B cell (primary cell): ENCODE data around the gene MTHFR. TPM values are rescaled to one million over a fixed set of nuclear protein-coding genes. Genes with fewer than 3 reads are reported as not detected.

ENCODE experiments used
- ATAC-seq: fragments of 200-7000 bp; cut with Tn5 transposase; one replicate; pipeline ENCODE4 v1.10.0; 2021; ENCODE audit warnings: low read depth, mild to moderate bottlenecking, moderate number of reproducible peaks, moderate library complexity
- CTCF ChIA-PET: fragments of 350-600 bp; sonication (Branson Sonifier 250); formaldehyde crosslinking; loops from one replicate; lab custom pipeline; 2021; ENCODE audit warnings: antibody characterized with exemption, inconsistent platforms; lab: Charles Lee
- POLR2A ChIA-PET: fragments of 350-600 bp; sonication (Branson Sonifier 250); formaldehyde crosslinking; loops from one replicate; lab custom pipeline; 2021; ENCODE audit warnings: antibody characterized with exemption; lab: Charles Lee
- DNase-seq: peaks from one replicate; pipeline ENCODE4 v3.0.0; 2013
- H2AFZ ChIP-seq: 2 replicates; pipeline ENCODE4 v1.6.1; 2012; ENCODE audit warnings: mild to moderate bottlenecking, low read depth, low read length; ENCODE audit not compliant: insufficient read depth, poor library complexity, severe bottlenecking
- H3K27ac ChIP-seq, 2 donors: 1 replicate in 1 of 2; 2 replicates in 1 of 2; pipeline ENCODE4 v1.5.1; 2012 to 2013; ENCODE audit warnings: low read length in 2 of 2, mild to moderate bottlenecking in 2 of 2, moderate library complexity in 1 of 2
- H3K27me3 ChIP-seq, 4 experiments: fragments of 200-600 bp in 1 of 4; sonication (generic) in 1 of 4; replicated peaks in 1 of 4; 1 replicate in 2 of 4; 2 replicates in 2 of 4; pipeline versions ENCODE4 v1.6.1 to v1.7.0; 2013 to 2016; ENCODE audit warnings: low read length in 3 of 4, mild to moderate bottlenecking in 2 of 4, mixed read lengths in 1 of 4, moderate library complexity in 1 of 4; ENCODE audit not compliant: insufficient read depth in 4 of 4, control insufficient read depth in 3 of 4; ENCODE audit errors: control extremely low read depth in 1 of 4
- H3K36me3 ChIP-seq, 2 experiments: replicated peaks in 1 of 2; 1 replicate in 1 of 2; 2 replicates in 1 of 2; pipeline versions ENCODE4 v1.6.1 to v1.7.1; 2013; ENCODE audit warnings: low read length in 1 of 2; ENCODE audit not compliant: insufficient read depth in 2 of 2, control insufficient read depth in 1 of 2; ENCODE audit errors: control extremely low read depth in 1 of 2, extremely low read depth in 1 of 2
- H3K4me1 ChIP-seq, 2 donors: fragments of 200-600 bp in 1 of 2; sonication (generic) in 1 of 2; 1 replicate in 1 of 2; 2 replicates in 1 of 2; pipeline versions ENCODE4 v1.5.1 to v1.6.1; 2013 to 2017; ENCODE audit warnings: low read length in 2 of 2; ENCODE audit not compliant: control insufficient read depth in 2 of 2, insufficient read depth in 2 of 2
- H3K4me2 ChIP-seq: replicated peaks from 2 replicates; pipeline ENCODE3; 2012; ENCODE audit warnings: mild to moderate bottlenecking, low read depth, low read length; ENCODE audit not compliant: poor library complexity, severe bottlenecking
- H3K4me3 ChIP-seq, 5 experiments: fragments of 200-600 bp in 1 of 5; sonication (generic) in 1 of 5; 1 replicate in 3 of 5; 2 replicates in 2 of 5; pipeline versions ENCODE4 v1.5.1 to v1.7.0; 2011 to 2016; ENCODE audit warnings: low read length in 4 of 5, mild to moderate bottlenecking in 4 of 5, low read depth in 2 of 5, control low read depth in 1 of 5, moderate library complexity in 1 of 5; ENCODE audit not compliant: insufficient read depth in 1 of 5; ENCODE audit errors: control extremely low read depth in 1 of 5, extremely low read depth in 1 of 5
- H3K79me2 ChIP-seq: fragments of 200-600 bp; sonication (generic); one replicate; pipeline ENCODE4 v1.6.0; 2016; ENCODE audit warnings: low read length; ENCODE audit not compliant: control insufficient read depth, insufficient read depth
- H3K9ac ChIP-seq: fragments of 200-600 bp; sonication (generic); 2 replicates; pipeline ENCODE4 v1.6.1; 2017; ENCODE audit warnings: mild to moderate bottlenecking, low read length, moderate library complexity
- H3K9me3 ChIP-seq, 3 donors: one replicate each; pipeline versions ENCODE4 v1.6.1 to v1.7.1; 2013; ENCODE audit warnings: low read length in 2 of 3; ENCODE audit not compliant: control insufficient read depth in 2 of 3, insufficient read depth in 1 of 3; ENCODE audit errors: control extremely low read depth in 1 of 3
- H4K20me1 ChIP-seq: 2 replicates; pipeline ENCODE4 v1.6.0; 2012; ENCODE audit warnings: mild to moderate bottlenecking, low read length; ENCODE audit not compliant: insufficient read depth, control insufficient read depth, poor library complexity, severe bottlenecking
- H3K27ac Mint-ChIP-seq: one replicate; pipeline ENCODE4 v1.8.0; 2021; ENCODE audit warnings: mixed read lengths
- H3K27me3 Mint-ChIP-seq: one replicate; pipeline ENCODE4 v1.8.0; 2021; ENCODE audit warnings: mixed read lengths
- H3K4me1 Mint-ChIP-seq: one replicate; pipeline ENCODE4 v1.8.0; 2021; ENCODE audit warnings: mixed read lengths
- H3K4me3 Mint-ChIP-seq: one replicate; pipeline ENCODE4 v1.8.0; 2021; ENCODE audit warnings: mixed read lengths
- H3K9me3 Mint-ChIP-seq: one replicate; pipeline ENCODE4 v1.8.0; 2022; ENCODE audit warnings: mixed read lengths; ENCODE audit not compliant: insufficient read depth
- EZH2 ChIP-seq: IDR thresholded peaks from 2 replicates; pipeline ENCODE4 v1.6.1; 2012; ENCODE audit warnings: borderline replicate concordance, low read depth, mild to moderate bottlenecking, moderate library complexity, low read length; ENCODE audit not compliant: insufficient read depth, poor library complexity, severe bottlenecking
- WGBS: methylation state at CpG from one replicate; pipeline ENCODE4 v1.1.5; 2013; ENCODE audit warnings: missing lambda C conversion rate; ENCODE audit not compliant: insufficient coverage; 5-methylcytosine and 5-hydroxymethylcytosine counted together
- intact Hi-C: fragments of 100-400 bp; cut with micrococcal nuclease; formaldehyde crosslinking; loops from one replicate; pipeline ENCODE4 v1.10.0; 2022
- polyA plus RNA-seq: library from polyadenylated mRNA; depleted of rRNA; stranded (reverse); fragments of >200 nt; gene quantifications from 2 replicates; pipeline ENCODE4 v1.2.3, GENCODE V29; 2012
- total RNA-seq, 2 donors: library from RNA; stranded (reverse); fragments of 120-200 nt in 1 of 2; gene quantifications; 1 replicate in 1 of 2; 2 replicates in 1 of 2; pipeline versions ENCODE4 v1.2.3 to v1.2.4, GENCODE V29; 2013 to 2022
- TF ChIP-seq, protein P1 (sequence below): fragments of 200-600 bp; IDR thresholded peaks from one replicate; pipeline ENCODE4 v1.8.0; 2022; ENCODE audit warnings: antibody characterized with exemption, mild to moderate bottlenecking

The MTHFR gene
- total and polyA plus RNA-seq, 2 donors (not counting 1 experiment from before 2014, with no cell fraction given): 35.8 to 114 TPM

DNA sequence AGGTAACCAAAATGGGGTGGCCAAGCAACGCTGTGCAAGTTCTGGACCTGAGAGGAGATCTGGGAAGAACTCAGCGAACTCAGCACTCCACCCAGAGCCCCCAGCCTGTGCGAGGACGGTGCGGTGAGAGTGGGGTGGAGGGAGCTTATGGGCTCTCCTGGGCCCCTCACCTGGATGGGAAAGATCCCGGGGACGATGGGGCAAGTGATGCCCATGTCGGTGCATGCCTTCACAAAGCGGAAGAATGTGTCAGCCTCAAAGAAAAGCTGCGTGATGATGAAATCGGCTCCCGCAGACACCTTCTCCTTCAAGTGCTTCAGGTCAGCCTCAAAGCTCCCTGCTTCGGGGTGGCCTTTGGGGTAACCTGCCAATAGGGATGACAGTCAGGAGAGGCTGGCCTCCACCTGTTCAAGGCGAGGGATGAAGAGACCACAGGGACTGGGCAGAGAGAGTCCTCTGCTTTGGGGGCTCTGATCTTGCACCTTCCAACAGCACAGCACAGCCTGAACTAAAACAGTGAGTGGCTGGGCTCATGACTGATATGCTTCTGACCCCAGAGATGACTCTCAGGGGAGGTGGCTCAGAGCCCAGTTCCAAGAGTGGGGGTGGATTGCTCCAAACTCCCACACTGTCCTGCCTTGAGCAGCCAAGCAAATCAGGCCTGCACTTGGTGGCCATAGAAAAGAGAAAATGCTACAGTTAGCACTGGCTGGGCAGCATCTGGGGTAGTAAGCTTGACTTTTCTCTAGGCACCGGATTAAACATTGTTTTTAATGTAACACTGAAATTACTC, 9.5 kb downstream of the MTHFR start:
- intact Hi-C loops: no loop called here
- DNase-seq (no peak), ATAC-seq (no peak)
- Histone ChIP-seq H4K20me1 (peaks cover 29% of the 10 kb centered on the region), H3K4me3 (no peak overlapping the region), H3K9ac (no peak overlapping the region), H3K4me1 (peaks cover 0 to under 1% of the 10 kb centered on the region in 2 donors), H2AFZ (no peak overlapping the region), H3K27me3 (no peaks in the 10 kb centered on the region), H3K27ac (no peak overlapping the region), H3K36me3 (peaks cover 0 to 82% of the 10 kb centered on the region in 2 experiments), H3K4me2 (no peak overlapping the region), H3K79me2 (peaks cover 33% of the 10 kb centered on the region), H3K9me3 (no peaks in the 10 kb centered on the region)
- no peak for TF ChIP-seq EZH2
- TF ChIP-seq, protein P1, sequence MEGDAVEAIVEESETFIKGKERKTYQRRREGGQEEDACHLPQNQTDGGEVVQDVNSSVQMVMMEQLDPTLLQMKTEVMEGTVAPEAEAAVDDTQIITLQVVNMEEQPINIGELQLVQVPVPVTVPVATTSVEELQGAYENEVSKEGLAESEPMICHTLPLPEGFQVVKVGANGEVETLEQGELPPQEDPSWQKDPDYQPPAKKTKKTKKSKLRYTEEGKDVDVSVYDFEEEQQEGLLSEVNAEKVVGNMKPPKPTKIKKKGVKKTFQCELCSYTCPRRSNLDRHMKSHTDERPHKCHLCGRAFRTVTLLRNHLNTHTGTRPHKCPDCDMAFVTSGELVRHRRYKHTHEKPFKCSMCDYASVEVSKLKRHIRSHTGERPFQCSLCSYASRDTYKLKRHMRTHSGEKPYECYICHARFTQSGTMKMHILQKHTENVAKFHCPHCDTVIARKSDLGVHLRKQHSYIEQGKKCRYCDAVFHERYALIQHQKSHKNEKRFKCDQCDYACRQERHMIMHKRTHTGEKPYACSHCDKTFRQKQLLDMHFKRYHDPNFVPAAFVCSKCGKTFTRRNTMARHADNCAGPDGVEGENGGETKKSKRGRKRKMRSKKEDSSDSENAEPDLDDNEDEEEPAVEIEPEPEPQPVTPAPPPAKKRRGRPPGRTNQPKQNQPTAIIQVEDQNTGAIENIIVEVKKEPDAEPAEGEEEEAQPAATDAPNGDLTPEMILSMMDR: no peak
- 99% methylated on average over 13 of the region's 15 CpGs for WGBS
- Mint-ChIP-seq H3K4me3 (no peak overlapping the region), H3K27ac (no peak overlapping the region), H3K9me3 (no peaks in the 10 kb centered on the region), H3K27me3 (no peaks in the 10 kb centered on the region), H3K4me1 (peaks cover 8% of the 10 kb centered on the region)
- ChIA-PET POLR2A (no interaction called here), CTCF (interaction anchor here (1.3 kb wide), 2 partner anchors 10 to 11 kb away, joined by 3 to 5 read pairs; no protein-coding TSS in a partner anchor)

DNA sequence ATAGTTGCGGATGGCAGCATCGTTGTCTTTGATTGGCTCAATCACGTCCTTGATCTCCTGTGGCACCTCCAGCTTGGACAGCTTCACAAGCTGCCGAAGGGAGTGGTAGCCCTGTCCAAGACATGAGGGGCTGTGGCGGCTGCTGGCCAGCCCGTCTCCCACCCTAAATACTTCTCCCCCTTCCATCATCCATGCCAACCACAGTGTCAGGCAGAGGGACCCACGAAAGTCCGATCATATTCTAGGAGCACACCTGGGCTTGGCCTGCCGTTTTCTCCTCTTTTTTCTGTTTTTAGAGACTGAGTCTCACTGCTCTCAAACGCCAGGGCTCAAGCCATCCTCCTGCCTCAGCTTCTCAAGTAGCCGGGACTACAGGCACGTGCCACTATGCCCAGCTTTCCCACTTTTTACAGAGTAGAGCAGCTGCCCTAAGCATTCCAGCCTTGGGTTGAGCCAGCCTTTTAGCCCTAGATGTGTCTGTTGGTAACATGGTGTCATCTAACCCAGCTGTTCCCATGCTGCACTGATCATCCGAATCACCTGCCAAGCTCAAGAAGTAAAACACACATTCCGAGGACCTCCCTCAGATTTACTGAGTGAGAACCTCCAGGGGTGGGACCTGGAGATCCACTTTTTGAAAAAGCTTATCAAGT, 10.4 kb downstream of the MTHFR start:
- ChIA-PET CTCF (interaction anchor here (1.3 kb wide), 1 partner anchor 9 kb away, joined by 5 read pairs; no protein-coding TSS in a partner anchor), POLR2A (no interaction called here)
- peaks cover 0 to 8% of the 10 kb centered on the region in 2 donors for H3K4me1 ChIP-seq
- Mint-ChIP-seq H3K4me3 (no peak overlapping the region), H3K27ac (no peak overlapping the region), H3K27me3 (no peaks in the 10 kb centered on the region), H3K9me3 (no peaks in the 10 kb centered on the region), H3K4me1 (peaks cover 13% of the 10 kb centered on the region)
- WGBS: over 99% methylated on average over 12 of the region's 14 CpGs
- H3K9ac ChIP-seq: no peak overlapping the region
- no peak overlapping the region for H3K4me3 ChIP-seq
- H3K27ac ChIP-seq: no peak overlapping the region
- H3K36me3 ChIP-seq: peaks cover 0 to 82% of the 10 kb centered on the region in 2 experiments
- no peak for DNase-seq
- H3K79me2 ChIP-seq: peaks cover 24% of the 10 kb centered on the region
- no peaks in the 10 kb centered on the region for H3K27me3 ChIP-seq
- TF ChIP-seq, protein P1: no peak
- TF ChIP-seq EZH2: no peak
- no peak overlapping the region for H2AFZ ChIP-seq
- ATAC-seq: no peak
- intact Hi-C loops: no loop called here
- no peak overlapping the region for H3K4me2 ChIP-seq
- H4K20me1 ChIP-seq: peaks cover 24% of the 10 kb centered on the region
- no peaks in the 10 kb centered on the region for H3K9me3 ChIP-seq
